ENCODE data around the gene IGF1R.

IGF1R gene

GRCh38 chr15:98775498-98776230 is 127.3 kb downstream of the IGF1R start:
- DNase-seq (ENCODE audit: low read depth in 2 of 2) = no peak

- no peak for DNase-seq (ENCODE audit: low read depth in 2 of 2)
These were observed 128.4 kb downstream of the IGF1R start for GRCh38 chr15:98776607-98777281.

DNA sequence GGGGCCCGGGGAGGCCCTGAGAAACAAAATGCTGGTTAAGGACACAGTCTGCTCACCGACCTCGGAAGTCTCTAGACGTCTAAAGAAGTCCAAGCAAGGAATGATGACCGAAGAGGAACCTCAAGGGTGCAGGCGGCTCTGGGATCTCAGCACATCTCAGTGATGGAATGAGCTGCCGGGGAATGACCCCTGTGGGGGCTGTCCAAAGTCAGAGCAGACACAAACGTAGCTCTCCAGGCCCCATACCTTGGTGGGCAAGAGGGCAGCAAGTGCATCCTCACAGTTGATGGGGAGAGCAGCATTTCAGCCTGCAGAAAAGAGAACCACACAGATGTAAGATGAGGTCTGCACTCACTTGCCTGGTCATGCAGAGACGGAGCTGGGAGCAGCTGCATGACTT is 129.1 kb downstream of the IGF1R start:
- no peak for DNase-seq (ENCODE audit: low read depth in 2 of 2)

GRCh38 chr15:98778263-98778959 is 130.1 kb downstream of the IGF1R start:
- no peak for DNase-seq (ENCODE audit: low read depth in 2 of 2)

DNA sequence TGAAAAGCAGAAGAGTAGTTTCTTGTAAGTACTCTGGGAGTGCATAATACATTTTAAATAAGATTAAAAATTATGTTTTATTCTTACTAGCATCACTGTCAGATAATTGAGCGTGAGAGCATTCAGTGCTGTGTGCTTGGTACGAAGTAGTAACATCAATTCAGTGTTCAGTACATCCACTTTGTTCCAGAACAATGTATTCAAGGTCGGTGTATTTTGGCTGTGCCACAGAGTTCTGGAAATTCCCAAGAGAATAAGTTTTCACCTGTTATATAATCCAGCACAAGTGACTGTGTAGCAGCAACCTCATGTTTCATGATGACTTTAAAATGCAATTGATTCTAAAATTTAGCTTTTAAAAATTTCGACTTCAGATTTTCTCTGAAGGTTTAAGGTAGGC is 130.6 kb downstream of the IGF1R start:
- no peak for DNase-seq (ENCODE audit: low read depth in 2 of 2)

DNA sequence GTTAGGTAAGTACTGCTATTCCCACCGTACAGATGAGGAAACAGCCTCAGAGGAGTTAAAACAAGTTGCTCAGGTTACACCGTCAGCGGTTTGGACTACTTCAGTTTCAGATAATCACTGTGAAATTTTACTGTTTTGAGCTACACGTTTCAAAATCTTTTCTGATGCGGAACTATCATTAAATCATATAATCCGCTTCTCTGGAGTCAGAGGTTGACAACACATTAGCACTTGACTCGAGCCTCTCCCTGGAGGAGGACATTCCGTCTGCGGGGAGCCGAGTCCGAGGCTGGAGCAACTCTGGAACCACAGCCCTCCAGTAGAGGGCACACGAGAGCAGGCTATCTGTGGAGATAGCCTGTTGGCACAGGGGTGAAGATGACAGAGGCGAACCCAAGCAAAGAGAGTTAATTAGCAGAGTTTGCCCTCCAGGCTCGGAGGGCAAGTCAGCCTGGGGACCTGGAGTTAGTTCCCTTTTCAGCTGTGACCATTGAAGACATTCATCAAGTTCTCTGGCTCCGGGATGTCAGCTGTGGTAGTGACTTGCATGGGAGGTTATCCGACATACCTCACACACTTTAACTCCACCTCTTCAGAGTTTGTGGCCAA is 131.2 kb downstream of the IGF1R start:
- DNase-seq (ENCODE audit: low read depth in 2 of 2) = peak; percentile 42 to 46

- no peak for DNase-seq (ENCODE audit: low read depth in 2 of 2)
These were observed 133.5 kb downstream of the IGF1R start for GRCh38 chr15:98781838-98782237.

DNA sequence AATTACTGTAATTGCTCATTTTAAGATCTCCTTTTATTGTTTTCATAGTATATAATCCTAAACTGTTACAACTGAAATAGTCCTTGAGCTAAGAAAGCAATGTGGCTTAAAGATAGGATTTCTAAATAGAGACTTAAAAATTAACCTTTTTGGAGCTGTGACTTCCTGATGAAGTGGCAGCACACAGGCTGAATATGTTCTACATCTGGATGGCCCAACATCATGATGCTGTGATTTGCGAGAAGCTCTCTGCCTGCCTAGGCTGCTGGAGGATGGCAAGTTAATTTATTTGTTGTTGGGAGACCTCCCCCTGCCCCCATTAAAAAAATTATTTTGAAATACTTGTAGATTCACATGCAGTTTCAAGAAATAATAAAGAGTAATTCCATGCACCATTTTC is 134.5 kb downstream of the IGF1R start:
- DNase-seq (ENCODE audit: low read depth in 2 of 2) = no peak

DNA sequence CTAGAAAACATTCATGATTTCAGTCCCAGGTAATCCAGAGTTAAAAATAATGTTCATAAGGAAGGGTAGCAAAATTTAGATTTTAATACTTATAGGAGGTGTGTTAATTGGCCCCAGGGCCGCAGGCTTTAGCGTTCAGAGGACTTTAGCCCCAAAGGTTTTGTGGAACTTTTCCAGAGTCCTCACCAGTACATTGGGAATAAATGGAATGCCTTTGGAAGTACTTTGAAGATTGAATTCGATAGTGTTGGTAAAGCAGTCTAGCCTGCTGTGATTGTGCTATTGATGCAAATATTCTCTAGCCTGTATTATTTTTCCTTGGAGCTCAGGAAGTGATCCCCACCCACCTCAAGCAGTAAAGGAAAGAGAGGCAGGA is 137.1 kb downstream of the IGF1R start:
- no peak for DNase-seq (ENCODE audit: low read depth in 2 of 2)

DNA sequence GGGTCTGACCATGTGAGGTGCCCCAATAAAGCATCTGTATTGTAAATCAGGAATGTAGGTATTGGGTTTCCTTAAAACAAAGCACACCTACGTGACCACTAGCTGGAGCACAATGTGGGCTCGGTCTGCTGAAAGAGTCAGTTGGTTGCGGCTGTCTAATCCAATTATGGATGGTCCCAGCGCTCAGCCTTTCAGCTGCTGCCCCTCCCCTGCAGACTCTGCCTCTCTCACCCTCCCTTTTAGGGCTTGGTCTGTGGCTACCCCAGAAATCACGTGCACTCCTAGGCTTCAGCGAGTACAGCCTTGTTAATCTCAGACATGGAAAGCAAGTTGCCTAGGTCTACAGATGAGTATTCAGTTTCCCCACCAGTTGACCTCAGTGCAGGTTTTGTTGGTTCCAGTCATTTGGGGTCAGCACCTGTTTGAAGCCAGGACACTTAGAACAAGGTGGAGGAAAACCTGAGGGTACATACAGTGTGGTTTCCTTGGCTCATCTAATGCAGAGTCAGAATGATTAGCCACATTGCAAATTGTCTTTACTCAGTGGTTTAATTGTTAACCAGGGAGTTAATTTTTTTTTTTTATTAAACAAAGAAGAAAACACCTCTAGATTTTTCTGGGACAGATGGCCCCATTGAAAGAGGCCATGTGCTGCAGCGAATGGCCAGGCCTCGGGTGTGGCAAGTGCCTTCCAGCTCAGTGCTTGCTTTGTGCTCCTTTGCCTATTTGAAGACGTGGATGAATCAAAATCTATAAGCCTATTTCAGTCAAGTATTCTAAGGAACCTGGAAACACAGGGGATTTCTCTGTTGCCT is 137.7 kb downstream of the IGF1R start:
- DNase-seq (ENCODE audit: low read depth in 2 of 2) = no peak

DNA sequence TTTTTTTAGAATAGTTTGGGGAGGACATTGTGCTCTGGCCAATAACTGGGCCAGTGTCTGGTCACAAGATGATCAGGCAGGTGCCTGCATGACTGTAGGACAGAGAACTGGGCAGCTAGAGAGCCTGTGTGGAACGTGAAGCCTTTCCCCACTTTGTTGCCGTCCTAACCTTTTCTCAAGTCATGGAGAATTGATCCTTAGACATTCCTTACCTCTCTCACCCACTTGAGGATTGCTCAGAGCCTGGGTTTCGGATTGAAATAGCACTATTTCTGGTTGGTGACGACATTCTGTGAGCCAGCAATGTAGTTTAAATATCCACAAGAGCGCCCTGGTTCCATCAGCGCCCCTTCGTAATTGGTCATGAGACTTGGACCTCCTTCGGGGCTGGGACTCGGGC is 138.4 kb downstream of the IGF1R start:
- no peak for DNase-seq (ENCODE audit: low read depth in 2 of 2)

DNA sequence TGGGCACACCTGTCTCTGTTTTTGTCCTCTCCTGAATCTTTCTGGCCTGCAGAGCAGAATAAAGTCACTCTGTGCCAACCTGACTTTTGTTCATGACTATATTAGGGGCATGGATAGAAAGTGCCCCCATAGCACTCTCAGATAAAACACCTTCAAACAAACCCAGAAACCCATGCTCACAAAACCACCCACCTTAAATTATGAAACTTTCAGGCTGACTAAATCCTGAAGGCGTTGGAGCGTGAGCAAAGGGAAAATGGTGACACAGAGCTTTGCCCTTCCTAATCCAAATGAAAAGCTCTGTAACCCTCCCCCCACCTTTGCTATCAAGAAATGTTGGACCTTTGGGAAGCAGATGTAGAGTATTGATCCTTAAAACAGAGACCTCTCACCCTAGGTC is 138.9 kb downstream of the IGF1R start:
- no peak for DNase-seq (ENCODE audit: low read depth in 2 of 2)

DNA sequence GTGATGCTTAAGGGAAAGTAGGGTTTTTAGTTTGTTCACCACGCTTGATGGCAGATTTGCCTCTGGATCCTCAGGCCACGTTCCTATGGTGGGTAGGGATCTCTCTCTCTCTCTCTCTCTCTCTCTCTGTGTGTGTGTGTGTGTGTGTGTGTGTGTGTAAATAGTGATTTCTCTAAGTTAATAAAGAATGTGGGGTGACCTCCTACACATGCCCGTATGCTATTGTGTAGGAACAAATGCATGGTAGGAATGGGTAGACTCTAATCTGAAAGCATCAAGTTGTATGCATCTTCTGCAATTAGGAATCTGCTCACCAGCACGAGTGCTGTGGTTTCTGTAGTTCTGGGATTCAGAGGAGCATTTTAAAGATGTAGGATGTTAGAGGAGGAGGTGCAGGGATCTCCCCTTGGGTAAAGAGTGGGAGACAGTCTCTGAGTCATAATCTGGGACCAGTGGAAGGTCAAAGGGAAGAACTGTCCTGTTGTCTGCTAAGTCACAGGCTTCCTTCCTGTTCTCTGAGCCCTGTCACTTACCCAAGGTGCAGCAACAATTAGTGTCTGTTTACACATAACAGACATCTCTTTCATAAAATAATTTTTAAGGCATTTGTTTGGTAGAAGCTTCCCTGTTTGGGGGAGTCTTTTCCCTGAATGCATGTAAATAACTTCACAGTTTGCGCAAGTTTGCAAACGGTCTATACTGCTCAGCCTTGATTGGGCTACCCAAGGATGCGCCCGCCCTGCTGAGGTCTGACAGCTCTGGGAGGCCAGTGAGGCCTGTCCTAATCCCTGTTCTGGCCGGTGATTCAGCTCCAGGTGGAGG is 139.8 kb downstream of the IGF1R start:
- no peak for DNase-seq (ENCODE audit: low read depth in 2 of 2)

- no peak for DNase-seq (ENCODE audit: low read depth in 2 of 2)
These were observed 140.7 kb downstream of the IGF1R start for GRCh38 chr15:98789020-98789419.

DNA sequence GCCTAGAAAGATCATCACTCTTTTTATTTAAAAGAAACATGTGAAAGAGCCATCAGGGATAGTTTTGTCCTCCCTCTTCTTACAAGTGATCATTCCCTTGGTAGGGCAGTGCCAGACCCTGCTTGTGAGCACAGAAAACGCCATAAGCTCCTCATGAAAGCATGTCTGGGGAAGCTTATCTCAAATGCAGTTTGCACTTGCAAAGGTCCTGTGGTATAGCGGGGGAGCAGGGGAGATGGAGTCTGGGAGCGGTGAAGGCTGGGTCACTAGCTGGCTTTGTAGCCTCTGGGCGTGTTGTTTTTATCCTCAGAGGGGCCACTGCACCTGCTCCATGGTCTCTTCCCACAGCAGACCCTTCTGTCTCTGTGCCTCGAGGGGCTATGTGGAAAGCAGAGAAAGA is 141.9 kb downstream of the IGF1R start:
- no peak for DNase-seq (ENCODE audit: low read depth in 2 of 2)

DNA sequence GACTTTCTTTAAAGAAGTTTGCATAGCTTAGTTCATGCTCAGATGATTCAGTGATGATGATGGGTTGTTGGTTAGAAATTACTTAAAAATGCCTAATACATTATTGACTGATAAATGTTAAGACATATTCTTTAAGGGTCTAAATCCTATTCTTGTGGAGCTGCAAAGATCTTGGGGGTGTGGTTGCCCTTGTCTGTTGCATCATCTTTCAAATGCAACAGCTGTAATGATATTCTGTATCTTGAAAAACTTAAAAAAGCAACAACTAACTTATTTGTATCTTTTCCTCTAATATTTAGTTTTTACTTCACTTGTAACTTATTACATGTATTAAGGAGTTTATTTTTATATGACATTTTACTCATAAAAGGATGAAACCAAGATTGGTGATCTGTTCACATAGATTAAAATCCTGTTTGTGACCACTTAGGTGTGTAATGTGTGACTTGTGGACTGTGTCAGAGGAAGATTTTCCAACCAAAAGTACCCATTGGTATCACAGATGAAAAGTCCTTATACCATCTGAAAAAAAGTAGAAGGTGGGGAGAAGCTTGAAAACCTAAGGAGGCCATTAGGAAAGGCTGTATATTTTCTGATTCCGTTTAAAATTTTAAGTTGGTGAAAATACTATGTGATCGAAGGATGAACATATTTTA is 142.8 kb downstream of the IGF1R start:
- DNase-seq (ENCODE audit: low read depth in 2 of 2) = no peak

DNA sequence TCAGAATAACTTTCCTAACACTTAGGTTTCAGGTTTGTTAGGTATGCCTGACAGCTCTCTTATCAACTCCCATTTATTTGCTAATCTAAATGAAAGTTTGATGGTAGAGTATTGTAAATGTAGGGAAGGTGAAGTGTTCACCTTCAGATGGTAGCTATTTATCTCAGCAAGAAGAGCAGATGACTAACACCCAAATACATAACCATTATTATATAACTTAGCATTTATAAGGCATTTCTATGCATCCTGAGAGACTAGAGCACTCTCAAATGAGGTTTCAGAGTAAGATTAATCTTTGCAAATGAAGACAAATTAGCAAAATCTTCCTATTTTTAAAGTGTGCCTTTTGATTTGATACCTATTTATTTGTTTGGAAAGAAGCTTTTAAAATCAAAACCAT is 143.8 kb downstream of the IGF1R start:
- no peak for DNase-seq (ENCODE audit: low read depth in 2 of 2)

DNA sequence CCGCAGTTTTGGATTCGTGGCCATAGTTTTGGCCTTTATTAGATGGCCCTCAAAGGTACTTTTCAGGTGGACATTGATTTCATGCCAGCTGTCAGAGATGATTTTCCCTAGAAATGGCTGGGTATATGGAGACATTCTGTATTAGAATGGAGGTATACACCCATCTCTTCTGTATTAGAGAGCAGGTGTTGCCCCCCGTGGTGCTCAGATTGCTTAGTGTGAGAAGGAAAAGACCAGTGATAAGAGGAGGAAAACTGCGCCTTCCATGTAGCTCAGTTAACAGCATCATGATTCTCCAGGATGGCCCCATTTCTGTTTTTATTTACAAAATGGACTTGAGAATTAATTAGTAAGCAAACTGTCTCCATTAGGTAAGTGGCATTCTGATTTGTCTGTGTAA is 145.9 kb downstream of the IGF1R start:
- no peak for DNase-seq (ENCODE audit: low read depth in 2 of 2)

GRCh38 chr15:98794748-98795147 is 146.4 kb downstream of the IGF1R start:
- no peak for DNase-seq (ENCODE audit: low read depth in 2 of 2)

GRCh38 chr15:98795980-98796379 is 147.6 kb downstream of the IGF1R start:
- DNase-seq (ENCODE audit: low read depth in 2 of 2) = no peak

All from stimulated activated CD8-positive, alpha-beta memory T cell treated with anti-CD3 and anti-CD28 coated beads, Interleukin-7, amount 100 ng/mL, for 4 hours (primary cell).